Measurements from ENCODE around the gene OPHN1.

OPHN1 gene

GRCh38 chrX:68363984-68364383, 69.3 kb downstream of the OPHN1 start:
- no peak for TF ChIP-seq FOXP2 (optimal IDR thresholded peaks at IDR 0.05; ENCODE audit: borderline replicate concordance, extremely low read depth, extremely low read length, insufficient read depth)

GRCh38 chrX:68358679-68359078, 74.6 kb downstream of the OPHN1 start:
- TF ChIP-seq SIN3A (IDR thresholded peaks at IDR 0.05; ENCODE audit: borderline replicate concordance, insufficient read depth, low read length) (no peak), REST (IDR thresholded peaks at IDR 0.05; ENCODE audit: insufficient read depth in 1 of 2, low read depth in 2 of 2, low read length in 2 of 2) (no peak), TAF1 (IDR thresholded peaks at IDR 0.05; ENCODE audit: borderline replicate concordance, insufficient read depth, low read length) (no peak), FOXP2 (optimal IDR thresholded peaks at IDR 0.05; ENCODE audit: borderline replicate concordance, extremely low read depth, extremely low read length, insufficient read depth) (no peak), POLR2AphosphoS5 (IDR thresholded peaks at IDR 0.05; ENCODE audit: low read depth, low read length) (no peak)

GRCh38 chrX:68355629-68355920, 77.7 kb downstream of the OPHN1 start:
- TF ChIP-seq FOXP2 (optimal IDR thresholded peaks at IDR 0.05; ENCODE audit: borderline replicate concordance, extremely low read depth, extremely low read length, insufficient read depth), result no peak
- no peak for TF ChIP-seq SIN3A (IDR thresholded peaks at IDR 0.05; ENCODE audit: borderline replicate concordance, insufficient read depth, low read length)
- no peak for TF ChIP-seq POLR2AphosphoS5 (IDR thresholded peaks at IDR 0.05; ENCODE audit: low read depth, low read length)
- no peak for TF ChIP-seq REST (IDR thresholded peaks at IDR 0.05; ENCODE audit: insufficient read depth in 1 of 2, low read depth in 2 of 2, low read length in 2 of 2)
- no peak for TF ChIP-seq TAF1 (IDR thresholded peaks at IDR 0.05; ENCODE audit: borderline replicate concordance, insufficient read depth, low read length)

GRCh38 chrX:68354879-68355628, 78.2 kb downstream of the OPHN1 start:
- TF ChIP-seq REST (IDR thresholded peaks at IDR 0.05; ENCODE audit: insufficient read depth in 1 of 2, low read depth in 2 of 2, low read length in 2 of 2) (no peak), TAF1 (IDR thresholded peaks at IDR 0.05; ENCODE audit: borderline replicate concordance, insufficient read depth, low read length) (no peak), FOXP2 (optimal IDR thresholded peaks at IDR 0.05; ENCODE audit: borderline replicate concordance, extremely low read depth, extremely low read length, insufficient read depth) (no peak), SIN3A (IDR thresholded peaks at IDR 0.05; ENCODE audit: borderline replicate concordance, insufficient read depth, low read length) (no peak), POLR2AphosphoS5 (IDR thresholded peaks at IDR 0.05; ENCODE audit: low read depth, low read length) (no peak)

GRCh38 chrX:68345025-68345424, 88.3 kb downstream of the OPHN1 start:
- TF ChIP-seq FOXP2 (optimal IDR thresholded peaks at IDR 0.05; ENCODE audit: borderline replicate concordance, extremely low read depth, extremely low read length, insufficient read depth), result no peak
- TF ChIP-seq REST (IDR thresholded peaks at IDR 0.05; ENCODE audit: insufficient read depth in 1 of 2, low read depth in 2 of 2, low read length in 2 of 2), result no peak
- TF ChIP-seq POLR2AphosphoS5 (IDR thresholded peaks at IDR 0.05; ENCODE audit: low read depth, low read length), result no peak
- no peak for TF ChIP-seq TAF1 (IDR thresholded peaks at IDR 0.05; ENCODE audit: borderline replicate concordance, insufficient read depth, low read length)
- TF ChIP-seq SIN3A (IDR thresholded peaks at IDR 0.05; ENCODE audit: borderline replicate concordance, insufficient read depth, low read length), result no peak
